HT1080 (cell line): ENCODE measurements around the gene SLC6A11. TPM values are rescaled to one million over a fixed set of nuclear protein-coding genes. Genes with fewer than 3 reads are reported as not detected.

Source experiments
- DNase-seq: peaks from one replicate; pipeline ENCODE4 v3.0.0-alpha.2; 2015; ENCODE audit warnings: low read depth
- total RNA-seq: library from RNA; depleted of rRNA; stranded (reverse); fragments of >200 nt; shearing (Covaris generic); gene quantifications from 2 replicates; pipeline ENCODE4 v1.2.3, GENCODE V29; 2014

SLC6A11 gene
- total RNA-seq, 1 experiment from 2014 or later = not detected

DNA sequence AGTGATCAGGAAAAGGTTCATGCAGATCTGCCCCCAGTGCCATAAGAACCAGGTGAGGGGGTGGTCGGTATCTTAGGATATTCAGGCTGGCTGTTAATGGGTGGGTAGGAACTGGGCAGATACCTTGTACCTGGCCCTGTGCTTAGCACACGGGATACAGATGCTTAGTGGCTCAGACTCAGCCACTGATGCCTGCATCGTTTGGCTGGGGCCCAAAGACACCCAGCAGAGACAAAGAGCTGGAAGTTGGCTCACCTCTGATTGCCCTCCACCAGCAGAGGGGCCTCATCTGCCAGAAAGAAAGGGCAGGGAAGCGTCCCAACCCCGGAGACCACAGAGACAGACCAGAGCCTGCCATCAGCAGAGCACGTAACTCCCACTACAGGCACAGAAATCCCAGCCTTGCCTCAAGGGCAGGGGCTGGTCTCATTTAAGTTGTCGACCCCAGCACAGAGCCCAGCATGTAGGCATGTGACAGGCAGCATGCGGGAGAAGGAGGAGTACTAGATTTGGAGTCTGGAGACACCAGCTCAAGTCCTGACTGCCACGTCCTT is 112.5 kb downstream of the SLC6A11 start:
- no peak for DNase-seq

DNA sequence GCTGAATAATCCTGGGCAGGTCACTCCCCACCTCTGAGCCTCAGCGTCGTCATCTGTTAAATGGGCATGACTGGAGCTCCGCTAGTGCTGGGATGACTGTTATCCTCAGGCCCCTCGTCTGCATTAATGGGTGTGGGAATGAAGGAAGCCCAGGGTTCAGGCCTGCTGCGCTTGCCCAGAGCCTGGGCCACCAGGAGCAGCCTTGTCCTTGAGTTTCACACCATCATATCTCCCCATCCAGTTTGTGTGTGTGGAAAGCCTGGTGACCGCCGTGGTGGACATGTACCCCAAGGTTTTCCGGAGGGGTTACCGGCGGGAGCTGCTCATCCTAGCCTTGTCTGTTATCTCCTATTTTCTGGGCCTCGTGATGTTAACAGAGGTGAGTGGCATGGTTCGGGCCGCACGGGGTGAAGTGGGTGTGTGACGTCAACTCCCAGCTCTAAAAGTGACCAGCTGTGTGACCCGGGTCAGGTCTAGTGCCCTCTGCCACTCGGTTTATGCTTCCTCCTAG is 113.0 kb downstream of the SLC6A11 start:
- DNase-seq = no peak

DNA sequence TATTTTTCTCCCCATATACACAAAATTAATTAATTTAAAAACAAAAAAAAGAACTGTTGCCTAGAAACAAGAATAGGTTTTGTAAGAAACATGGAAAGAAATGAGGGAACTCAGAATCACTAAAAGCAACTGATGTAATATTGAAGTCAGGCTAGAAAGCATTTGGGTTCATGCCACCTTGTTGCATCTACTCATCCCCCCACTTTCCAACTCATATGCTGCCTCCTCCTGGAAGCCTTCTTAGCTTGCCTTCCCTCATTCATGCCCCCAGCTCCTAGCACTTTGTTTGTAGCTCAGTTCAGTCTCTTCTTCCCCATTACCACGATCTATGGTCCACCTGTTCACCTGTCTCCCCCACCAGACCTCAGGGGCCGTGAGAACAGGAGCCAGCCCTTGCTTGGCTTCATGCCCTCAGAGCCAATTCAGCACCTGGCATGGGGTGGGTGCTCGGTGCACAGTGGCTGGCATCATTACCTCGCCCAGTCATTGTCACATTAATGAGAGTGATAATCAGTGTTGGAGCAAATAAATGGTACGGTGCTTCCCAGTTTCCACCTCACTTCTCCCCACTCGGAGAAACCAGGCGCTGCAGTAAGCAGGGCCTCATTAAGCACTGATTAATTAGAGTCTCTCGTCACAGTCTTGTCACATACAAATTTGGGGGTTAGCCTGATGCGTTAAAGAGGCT is 114.1 kb downstream of the SLC6A11 start:
- DNase-seq = no peak

DNA sequence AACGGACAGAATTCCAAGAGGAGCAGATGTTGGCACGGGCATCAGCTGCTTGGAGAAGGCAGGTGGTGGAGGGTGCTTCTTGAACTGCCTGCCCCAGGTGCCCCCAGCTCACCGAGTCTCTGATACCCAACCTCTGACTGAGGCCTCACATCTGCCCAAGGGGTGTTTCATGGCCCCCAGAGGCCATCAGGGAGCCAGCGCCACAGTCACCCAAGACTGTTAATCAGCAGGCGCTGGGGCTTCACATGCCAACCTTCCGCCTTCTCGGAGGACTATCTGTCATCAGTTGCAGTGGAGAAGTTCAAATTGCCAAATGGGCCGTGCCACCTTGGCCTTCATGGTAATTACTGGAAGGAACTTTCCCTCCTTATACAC is 114.6 kb downstream of the SLC6A11 start:
- DNase-seq = no peak

DNA sequence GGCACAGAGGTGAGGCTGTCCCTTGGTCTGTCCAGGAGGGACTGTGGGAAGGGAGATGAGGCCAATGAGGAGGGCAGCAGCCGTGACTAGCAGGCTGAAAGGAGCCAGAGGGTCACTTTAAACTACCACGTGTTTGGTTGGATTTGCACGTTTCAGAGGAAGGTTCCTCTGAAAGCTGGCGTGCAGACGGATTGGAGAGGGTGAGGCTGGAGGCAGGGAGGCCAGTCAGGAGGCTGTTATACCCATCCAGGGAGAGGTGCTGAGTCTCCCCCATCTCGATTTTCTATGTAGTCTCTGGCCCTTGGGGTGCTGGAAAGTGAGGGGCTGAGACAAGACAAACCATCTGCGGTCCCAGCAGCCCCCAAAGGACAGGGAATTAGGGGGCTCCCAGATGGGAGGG is 116.6 kb downstream of the SLC6A11 start:
- no peak for DNase-seq

DNA sequence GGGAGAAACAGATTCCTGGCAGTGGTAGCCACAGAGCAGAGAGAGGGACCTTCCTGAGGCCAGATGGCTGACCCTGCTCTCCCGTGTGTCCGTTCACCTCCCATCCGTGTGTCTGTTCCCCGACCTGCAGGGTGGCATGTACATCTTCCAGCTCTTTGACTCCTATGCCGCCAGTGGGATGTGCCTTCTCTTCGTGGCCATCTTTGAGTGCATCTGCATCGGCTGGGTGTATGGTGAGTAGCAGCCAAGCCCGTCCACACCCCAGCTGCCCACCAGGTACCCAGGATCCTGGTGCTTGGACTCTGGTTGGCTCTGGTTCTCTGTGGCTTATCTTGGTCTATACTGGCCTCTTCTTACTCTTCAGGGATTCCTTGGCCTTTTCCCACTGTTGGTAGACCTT is 117.0 kb downstream of the SLC6A11 start:
- no peak for DNase-seq

DNA sequence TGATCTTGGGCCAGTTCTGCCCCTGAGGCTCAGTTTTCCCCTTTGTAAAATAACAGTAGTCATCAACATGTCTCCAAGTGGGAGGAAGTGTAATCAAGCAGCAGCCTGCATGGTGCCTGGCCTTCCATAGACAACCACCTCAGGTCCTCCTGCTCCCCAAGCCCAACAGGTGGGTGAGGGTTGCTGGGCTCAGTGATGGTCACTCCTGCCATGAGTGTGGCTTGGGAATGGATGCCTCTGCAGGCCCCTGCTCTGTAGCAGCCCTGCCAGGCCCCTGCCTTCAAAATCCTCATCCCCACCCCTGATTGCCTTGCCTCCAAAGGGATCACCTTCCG is 117.4 kb downstream of the SLC6A11 start:
- no peak for DNase-seq

DNA sequence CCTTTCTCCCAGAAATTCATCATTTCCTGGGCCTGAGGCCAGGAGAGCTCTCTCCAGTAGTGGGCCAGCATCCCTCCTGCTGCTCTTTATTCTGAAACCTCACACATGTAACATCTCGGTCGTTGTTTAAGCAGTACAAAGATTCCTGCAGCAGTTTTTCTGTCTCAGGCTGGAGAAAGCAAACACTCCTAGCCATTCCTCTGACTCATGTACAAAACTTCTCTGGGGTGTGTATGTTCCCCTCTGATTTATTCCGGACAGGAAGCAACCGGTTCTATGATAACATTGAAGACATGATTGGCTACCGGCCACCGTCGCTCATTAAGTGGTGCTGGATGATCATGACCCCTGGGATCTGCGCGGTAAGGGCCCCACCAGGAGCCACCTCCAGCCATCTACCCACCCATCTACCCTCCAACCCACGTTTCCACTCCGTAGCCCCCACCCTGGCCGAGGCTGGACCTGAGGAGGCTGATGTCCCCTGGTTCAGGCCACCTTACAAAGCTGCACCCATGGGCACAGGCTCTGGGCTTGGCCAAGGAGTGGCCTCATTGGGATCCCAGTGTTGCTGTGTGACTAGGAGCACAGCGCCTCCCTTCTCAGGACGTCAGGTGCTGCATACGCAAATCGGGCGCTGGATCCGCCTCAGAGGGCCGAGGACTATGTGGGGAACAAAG is 117.9 kb downstream of the SLC6A11 start:
- peak; percentile 43 for DNase-seq

DNA sequence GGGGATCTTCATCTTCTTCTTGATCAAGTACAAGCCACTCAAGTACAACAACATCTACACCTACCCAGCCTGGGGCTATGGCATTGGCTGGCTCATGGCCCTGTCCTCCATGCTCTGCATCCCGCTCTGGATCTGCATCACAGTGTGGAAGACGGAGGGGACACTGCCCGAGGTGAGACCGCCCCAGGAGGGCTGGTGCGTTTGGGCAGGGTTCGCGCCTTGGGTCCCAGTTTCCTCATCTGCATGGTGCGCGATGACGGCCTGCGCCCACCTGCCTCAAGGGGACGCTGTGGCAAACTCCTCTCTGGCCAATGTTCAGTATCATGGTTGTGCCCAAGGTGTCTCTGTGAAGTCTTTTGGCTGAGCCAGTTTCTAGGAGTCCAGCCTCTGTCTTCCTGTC is 119.0 kb downstream of the SLC6A11 start:
- no peak for DNase-seq

DNA sequence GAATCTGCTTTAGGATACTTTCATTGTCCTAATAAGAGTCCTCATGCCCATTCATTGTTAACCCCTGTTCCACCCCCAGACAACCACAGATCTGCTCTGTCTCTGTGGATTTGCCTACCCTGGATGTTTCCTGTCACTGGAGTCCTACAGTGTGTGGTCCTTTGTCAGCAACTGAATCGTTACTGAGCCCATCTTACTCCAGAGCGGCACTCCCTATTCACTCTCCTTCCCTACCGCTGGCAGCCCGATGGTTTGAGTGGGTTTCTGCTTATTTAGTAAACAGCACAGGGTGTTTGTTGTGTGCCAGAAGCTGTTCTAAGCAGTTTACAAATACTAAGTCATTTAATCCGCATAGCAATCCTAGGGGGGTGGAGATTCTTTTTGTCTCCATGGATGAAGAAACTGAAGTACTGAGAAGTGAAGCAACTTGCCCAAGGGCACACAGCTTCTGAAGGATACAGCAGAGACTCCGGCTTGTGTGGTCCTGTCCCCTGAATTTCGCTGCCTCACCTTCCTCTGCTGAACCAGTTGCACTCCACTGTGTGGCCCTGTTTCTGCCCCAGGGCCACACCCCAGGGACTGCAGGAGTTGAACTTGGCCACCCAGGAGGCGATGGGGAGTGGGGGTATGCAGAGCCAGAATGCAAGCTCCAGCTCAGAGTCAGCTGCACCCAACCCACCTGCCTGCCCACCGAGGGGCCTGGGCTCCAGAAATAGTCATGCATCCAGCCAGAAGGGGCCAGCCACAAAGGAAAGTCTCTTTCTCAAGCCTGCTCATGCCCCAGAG is 120.0 kb downstream of the SLC6A11 start:
- no peak for DNase-seq

DNA sequence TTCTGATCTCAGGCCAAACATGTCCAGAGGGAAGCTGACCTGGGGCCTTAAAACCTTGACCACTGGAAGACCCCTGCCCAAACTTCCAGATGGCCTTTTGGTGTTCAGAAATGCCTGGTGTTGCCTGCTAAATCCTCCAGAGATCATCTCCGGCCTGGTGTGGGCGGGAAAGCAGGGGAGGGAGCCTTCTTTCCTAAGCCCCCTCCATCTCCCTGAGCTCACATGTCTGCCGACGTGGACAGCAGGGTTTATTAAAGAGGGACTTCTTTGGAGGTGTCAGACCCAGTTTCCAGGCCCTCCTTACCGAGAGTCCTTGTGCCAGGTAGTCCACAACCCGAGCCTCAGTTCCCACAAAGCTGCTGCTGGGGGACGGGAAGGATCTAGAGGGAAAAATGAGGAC is 120.7 kb downstream of the SLC6A11 start:
- DNase-seq = no peak

DNA sequence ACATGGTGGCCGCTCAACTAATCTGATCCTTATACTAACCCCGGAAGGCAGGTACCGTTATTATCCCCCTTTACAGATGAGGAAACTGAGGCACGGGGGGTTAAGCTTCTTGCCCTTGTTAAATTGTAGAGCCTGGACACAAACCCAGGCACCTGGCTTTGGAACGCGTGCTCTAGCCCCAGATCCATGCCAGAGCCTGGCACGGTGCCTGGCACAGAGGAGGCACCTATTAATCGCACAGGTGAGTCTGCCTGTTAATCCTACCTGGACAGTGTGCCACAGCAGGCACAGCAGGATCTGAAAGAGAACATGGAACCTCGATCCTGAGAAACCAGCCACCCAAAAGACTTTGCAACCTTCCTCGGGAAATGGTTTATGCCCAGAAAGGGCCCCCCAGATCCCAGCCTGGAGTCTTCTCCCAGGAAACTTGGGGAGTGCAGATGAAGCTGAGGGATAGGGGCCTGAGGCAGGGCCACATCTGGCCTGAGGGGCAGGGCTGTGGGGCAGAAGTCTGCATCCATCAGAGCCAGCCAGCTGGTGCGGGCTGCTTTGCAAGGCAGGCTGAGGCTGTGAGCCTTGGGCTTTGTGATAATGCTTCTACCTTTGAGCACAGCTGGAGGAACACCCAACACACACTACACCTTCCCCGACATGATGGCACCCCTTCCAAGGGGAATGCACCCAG is 121.3 kb downstream of the SLC6A11 start:
- no peak for DNase-seq

DNA sequence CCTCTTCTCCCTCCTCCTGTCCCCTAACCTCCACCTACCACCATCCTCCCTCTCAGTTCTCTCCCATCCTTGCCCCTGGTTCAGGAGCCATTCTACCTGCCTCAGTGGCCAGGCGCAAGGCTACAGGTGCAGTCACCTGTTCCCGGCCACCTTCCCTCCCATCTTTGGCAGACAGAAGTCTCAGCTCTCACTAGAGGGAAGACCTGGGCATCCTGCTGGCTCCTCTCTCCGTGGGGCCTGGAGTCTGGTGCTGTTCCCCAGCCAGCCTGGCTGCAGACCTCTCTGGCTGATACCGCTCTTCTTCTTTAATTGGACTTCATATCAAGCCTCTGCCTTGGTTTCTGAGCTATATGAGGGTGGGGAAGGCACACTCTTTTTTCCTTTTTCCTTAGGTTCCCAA is 123.5 kb downstream of the SLC6A11 start:
- DNase-seq = no peak

DNA sequence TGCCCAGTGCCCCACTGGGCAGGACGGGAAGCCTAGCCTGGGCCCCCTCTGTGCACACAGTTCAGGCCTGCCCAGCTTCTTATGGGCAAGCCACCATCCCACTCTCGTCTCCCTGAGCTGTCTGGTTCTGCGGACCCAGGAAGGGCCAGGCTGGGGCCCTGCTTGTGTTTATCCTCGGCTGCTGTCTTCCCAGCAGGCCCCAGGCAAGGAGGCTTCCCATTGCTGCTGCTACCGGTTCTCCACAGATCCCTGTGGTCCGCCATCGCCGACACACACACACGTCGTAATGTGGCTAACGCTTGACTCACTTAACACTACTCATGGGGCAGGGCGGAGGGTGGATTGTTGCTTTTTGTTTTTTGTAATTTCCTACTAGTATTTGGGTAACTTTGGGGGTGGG is 124.1 kb downstream of the SLC6A11 start:
- DNase-seq = no peak

DNA sequence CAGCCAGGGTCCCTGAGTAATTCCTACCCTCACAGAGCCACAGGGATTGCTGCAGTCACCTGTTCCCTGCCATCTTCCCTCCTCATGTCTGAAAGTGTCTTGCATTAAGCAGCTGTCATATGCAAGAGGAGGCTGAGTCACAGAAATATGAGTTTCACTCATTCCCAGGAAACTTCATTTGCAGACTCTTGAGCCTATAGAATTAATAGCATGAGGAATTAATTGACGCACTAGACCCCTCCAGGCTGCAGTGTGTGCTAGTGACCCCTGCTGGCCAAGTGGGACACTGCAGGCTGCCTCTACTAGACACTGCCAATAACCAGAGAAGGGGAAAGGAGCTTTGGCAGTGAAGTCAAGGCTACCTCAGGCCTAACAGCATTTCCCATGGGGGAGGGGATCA is 125.9 kb downstream of the SLC6A11 start:
- peak; percentile 26 for DNase-seq

DNA sequence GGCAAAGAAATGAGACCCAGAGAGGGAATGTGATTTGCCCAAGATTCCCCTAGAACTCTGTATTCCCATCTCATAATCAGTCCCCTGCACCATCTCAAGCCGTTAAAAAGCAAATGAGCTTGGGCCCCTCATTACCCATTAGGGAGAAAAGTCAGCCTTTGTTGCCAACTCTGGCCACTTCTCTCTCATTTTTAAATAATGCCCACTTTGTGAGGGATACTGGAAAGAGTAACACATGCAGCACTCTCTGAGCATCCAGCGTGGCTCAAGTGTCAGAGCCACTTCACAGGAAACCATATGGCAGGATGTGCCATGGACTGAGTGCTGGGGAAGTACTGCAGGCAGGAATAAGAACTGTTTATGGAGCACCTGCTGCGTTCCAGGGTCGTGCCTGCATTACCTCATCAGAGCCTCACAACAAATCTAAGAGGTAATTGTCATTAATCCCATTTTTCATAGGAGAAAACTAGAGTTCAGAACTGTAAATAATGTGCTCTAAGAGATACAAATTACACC is 126.7 kb downstream of the SLC6A11 start:
- no peak for DNase-seq

DNA sequence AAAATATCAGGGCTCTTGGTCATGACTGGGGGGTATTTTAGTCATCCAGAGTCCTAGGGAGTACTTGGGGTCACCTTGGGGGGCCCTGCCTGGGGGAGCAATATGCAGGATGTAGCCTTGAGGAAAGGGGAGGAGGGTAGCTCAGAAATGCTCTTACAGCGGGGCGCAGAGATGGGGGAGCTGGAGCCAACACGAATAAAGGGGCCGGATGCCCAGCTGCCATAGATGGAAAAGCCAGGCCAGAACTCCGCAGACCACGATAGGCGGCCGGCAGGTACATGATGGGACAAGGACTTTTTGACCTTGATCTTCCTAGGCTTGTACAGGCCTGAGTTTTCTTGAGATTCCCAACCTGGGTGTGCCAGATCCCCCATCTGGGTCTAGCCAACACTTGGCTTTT is 128.8 kb downstream of the SLC6A11 start:
- DNase-seq = no peak

DNA sequence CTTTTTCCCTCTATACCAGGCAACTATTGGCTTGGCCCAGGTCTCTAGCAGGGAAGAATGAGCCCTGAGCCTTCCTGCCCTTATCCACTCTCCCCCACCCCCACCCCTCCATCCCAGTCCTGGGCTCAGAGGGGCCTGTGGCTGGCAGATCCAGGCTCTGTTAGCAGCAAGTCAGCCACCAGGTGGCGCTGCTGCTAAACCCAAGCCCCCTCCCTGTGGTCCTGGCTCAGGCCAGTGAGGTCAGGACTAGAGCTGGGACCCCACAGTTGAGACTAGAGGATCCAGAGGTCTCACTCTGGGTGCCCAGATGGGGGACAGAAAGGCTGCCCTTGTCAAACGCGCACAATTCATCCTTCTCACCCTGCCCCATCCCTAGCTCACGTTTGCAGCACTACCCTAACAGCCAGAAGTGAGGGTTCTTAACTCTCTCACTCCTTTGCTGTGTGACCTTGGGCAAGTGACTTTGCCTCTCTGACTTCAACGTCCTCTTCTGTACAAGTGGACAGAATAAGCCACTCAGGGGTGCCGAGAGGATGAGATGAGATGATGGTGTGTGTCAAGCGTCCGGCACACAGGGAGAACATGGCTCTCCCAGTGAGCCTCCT is 129.8 kb downstream of the SLC6A11 start:
- peak; percentile 42 for DNase-seq

DNA sequence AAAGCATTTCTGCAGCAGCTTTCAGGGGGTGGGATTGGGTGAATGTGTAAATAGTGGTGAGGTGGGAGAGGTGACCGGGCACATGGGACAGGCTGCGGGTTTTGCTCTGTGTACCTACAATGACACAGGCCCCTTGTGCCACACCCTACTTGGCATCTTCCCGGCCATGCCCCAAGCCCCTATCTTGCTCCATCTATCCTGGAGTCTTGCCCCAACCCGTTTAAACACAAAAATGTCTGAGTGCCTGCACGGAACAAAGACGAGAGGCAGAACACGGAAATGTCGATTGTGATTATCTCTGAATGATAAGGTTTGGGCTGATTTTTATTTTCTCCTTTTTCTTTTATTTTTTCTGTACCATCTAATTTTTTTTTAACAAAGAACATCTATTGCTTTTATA is 130.5 kb downstream of the SLC6A11 start:
- DNase-seq = no peak

DNA sequence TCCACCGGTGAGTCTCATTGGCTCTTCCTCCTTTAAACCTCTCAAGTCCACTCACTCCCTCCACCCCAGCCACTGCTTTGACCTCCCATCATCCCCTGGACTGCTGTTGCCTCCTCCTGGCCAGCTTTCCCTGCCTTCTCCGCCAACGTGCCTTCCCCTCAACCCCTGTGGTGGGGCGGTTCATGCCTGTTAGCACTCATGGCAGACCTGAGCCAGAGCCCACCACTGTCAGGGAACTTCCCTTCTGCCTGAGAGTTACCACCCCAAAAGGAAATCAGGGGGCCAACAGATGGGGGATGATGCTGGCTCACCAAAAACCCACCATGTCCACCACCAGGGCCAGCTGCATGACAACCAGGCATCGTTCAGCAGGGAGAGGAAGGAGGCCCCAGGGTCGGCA is 132.3 kb downstream of the SLC6A11 start:
- DNase-seq = no peak

DNA sequence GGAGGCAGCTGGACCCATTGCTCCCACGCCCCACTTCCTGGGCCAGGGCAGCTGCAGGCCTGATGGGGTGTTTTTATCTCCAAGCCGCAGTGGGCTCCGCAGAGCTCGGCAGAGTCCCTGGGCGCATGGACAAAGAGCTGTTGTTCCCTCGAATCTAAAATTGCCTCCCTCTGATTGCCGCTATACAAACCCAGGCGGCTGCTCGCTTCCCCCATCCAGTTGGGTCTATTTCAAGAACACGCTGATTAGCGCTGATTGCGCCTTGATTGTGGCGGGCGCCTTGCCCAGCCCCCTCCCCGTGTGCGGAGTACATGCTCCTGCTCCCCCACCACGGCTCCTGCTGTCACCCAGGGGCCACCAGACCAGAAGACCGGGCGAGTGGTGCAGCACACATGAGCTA is 133.2 kb downstream of the SLC6A11 start:
- DNase-seq = no peak
